Right renal pelvis (tissue), 4 donors: Measurements from ENCODE around the gene CAPS. TPM values are rescaled to one million over a fixed set of nuclear protein-coding genes. Genes with fewer than 3 reads are reported as not detected.
"Not testable (repeated sequence)": the region's sequence is repeated elsewhere in the genome, so short reads cannot be mapped to it uniquely, and the experiment has no call there.

Experiments
- DNase-seq, 4 donors: peaks; one replicate each; pipeline ENCODE4 v3.0.0-alpha.2; 2013; ENCODE audit warnings: low read depth in 4 of 4, low spot score in 3 of 4, missing footprints in 1 of 4
- polyA plus RNA-seq, 4 donors: library from polyadenylated mRNA; unstranded; fragments of 120-200 nt; gene quantifications; one replicate each; pipeline ENCODE4 v1.2.1, GENCODE V29; 2013; ENCODE audit not compliant: insufficient read length in 4 of 4

CAPS gene
- polyA plus RNA-seq, 4 donors = 23.3 to 44.2 (median 29.1) TPM

DNA sequence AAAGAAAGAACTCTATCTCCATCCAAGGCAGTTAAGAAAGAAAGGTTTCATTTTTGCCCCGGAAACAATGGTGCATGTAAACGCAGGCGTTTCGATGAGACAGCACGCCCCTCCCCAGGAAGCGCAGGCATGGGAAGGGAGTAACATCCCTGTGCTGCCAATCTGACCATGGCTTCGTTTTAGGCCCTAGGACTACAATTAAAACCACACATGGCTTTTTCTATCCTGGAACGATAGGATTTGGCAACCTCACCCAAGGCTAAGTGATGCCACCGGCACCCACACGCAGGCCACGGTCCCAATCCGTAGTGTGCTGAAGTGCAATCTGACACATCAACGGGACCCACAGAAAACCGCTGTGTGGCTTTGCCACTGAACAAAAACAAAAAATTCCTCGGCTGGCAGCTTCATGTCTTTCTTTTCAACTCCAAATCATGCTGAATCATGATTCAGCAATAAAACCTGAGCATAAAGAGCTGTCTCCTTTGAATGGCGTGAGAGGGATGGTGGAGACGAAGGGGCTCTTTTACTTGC is 39.7 kb downstream of the CAPS start:
- DNase-seq = no peak

DNA sequence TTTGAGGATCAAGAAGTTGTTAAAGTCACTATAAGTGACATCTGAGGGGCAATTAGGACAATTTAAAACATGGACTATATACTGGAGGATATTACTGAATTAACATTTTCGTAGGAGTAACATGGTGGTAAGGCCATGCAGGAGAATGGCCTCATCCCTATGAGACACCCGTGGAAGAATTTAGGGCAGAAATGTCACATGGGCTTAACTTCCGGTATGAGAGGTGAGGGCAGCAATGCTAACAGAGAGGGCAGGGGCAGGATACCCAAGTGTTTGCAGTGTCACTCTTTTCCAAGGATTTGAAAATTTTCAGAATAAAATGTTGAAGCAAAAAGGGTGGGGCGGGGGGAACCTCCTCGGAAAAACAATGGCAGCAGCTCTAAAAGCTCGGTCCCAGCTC is 40.2 kb downstream of the CAPS start:
- DNase-seq = no peak

DNA sequence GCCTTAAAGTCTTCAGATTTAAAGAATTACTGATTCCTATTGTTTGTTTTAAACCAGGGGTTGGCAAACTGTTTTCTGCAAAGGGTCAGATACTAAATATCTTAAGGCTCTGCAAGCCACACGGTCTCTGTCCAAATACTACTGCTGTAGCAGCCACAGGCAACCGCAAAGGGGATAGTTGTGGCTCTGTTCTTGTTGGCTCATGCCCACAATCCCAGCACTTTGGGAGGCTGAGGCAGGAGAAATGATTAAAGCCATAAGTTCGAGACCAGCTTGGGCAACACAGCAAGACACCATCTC is 41.5 kb downstream of the CAPS start:
- no peak for DNase-seq

DNA sequence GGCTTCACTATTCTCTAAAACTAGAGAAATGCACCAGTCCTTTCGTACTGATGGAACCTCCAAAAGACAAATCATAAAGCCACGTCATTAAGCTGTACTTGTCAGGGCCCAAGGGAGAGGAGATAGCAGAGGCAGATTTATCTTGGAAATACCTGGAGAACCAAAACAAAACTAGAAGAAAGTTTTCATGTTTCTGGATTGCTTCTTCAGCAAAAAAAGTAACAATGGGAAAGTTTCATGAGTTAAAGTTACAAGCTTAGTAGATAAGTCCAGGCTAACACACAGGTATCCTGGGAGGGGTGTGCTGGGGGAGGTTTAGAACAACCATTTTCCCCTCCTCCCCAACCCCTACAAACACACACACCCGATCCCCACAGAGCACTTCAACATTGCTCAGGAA is 42.3 kb downstream of the CAPS start:
- DNase-seq = no peak

DNA sequence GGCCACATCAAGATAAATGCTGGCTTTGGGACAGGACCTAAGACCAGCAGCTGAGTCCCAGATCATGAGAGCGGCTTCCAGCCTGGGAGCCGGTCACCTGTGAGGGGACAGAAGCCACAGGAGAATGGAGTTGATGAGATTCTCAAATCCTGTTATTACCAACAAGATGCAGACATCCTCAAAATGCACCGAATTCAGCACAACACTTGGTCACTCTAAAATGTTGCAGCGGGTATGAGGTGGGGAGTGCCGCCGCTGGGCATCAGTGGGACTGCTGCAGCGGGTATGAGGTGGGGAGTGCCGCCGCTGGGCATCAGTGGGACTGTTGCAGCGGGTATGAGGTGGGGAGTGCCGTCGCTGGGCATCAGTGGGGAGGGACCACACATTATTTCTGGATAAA is 42.7 kb downstream of the CAPS start:
- no peak for DNase-seq

DNA sequence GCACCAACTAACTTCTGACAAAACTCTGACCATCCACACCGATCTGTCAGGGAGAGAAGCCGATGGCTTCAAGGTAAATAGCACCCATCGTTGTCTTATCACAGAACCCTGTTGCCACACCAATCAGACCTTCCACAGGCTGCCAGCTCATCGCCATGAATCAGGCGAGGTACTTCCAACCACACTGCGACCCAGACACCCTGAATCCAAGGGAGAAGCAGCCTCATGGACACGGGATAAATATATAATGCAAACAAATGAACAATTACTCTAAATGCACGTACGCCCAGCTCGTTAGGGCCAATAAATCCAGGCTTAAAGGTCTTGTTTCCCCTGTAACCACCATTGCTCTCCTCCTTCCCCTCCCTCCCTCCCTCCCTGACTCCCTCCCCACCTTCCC is 43.1 kb downstream of the CAPS start:
- DNase-seq = no peak

DNA sequence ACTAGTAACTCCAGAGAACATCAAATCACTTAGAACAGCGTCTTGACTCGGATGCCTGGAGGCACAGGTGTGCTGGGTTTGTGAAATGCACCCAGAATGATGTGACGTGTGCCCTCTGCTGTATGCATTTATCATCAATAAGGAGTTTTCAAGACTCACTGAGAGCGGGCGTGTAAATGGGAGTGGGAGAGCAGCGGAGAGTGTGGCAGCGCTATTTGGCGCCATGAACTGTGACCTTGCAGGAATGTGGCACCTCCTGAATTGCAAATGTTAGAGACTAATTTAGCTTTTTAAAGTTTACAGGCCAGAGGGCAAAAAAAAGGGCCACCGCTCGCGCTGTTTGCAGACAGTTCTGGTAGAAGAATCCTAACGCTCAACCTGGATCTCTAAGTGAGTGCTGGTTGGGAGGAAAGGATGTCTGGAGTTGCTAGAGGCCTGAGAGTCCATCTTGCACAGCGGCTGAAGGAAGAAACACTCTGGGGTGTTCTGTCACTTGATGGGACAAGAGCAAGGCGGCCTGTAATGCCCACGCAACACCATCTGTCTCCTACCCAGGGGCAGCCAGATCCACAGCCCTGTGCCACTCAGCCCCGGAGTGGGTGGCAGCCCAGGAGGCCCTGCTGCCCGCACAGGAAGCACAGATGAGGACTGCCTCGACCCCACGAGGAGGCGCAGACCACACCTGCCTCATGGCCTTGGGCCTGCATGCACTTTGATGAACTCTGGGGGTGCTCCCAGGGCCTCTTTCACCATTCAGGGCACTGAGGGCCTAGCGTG is 44.2 kb downstream of the CAPS start:
- no peak for DNase-seq

DNA sequence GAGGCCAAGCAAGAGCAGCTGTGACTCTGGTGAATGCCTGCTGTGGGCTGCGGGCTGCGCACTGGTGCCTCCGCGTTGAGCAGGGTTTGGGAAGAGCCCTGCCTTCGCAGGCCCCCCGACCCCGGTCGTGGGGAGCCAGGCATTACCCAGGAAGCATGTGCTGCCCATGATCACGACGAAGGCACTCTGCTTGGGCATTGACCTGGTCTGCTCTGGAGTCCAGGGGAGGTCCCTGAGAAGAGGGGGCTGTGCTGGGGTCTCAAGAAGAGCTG is 44.7 kb downstream of the CAPS start:
- no peak for DNase-seq

DNA sequence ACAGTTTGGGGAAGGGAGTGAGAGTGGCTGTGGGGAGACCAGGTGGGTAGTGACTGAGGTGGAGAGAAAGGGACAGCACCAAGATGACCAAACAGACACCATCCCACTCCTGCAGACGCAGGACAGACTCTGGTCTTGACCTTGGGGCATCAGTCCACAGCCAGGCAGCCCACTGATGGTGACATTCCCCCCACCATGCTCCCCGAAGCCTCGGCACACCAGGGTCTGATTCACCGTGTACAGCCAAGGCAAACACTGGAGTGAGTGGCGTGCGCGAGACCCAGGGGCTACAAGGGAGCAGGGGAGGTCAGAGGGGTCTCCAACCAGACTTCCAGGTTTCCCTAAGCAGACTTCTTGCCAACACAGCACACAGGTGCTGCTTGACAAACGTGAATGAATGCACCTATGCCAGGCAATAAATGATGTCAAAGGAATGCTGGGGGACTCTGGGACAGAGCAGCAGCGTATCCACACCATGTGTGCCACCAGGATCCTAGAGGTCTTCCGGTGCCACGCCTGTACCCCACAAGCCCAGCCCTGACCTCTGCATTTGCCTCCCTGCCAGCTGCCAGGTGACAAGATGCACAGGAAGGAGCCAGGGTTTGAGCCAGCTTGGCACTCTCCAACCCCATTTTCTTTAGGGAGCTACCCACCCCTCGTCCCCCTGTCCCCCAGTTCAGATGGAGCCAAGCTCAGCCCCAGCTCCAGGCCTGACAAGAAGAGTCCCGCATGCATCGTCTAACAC is 45.4 kb downstream of the CAPS start:
- DNase-seq = no peak

DNA sequence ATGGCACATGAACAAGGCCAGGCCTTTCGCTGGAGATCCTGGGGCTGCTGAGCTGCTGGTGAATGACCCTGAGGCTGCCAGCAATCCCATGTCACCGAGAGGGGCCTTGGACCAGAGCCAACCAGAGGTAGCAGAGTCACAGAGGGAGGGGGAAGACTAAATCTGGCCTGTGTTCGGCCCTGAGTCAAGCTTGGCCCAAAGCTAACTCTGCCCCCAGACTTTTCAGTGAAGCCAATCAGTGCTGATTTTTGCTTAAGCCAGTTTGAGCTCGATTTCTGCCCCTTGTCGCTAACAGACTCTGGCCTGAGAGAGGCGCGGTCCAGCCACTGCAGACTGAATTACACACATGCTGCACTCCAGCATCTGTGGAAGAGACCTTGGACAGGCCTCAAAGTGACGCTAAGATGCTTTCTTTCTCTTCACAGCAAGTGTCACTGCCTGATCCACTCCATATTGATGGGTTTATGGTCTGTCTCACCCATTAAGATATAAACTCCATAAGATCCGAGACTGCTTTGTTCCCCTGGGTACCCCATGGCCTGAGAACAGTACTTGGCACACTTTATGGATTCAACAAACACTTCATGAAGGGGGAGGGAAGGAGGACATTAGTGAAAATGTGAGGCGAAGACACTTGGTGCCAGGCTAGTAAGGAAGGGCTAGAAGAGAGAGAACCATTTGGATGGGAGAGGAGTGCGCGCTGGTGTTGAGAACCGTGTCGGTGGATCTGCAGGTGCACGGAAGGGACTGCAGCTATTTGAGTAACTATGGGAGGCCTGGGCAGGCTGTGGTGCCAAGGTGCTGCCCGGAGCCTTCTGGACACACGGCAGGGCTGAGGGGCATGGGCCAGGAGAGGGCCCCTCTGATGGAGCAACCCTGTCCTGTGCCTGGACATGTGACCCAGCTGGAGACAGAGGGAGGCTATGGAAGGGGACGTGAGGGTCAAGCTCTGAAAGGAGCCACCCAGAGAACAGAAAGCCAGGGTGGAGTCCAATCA is 46.2 kb downstream of the CAPS start:
- no peak for DNase-seq

DNA sequence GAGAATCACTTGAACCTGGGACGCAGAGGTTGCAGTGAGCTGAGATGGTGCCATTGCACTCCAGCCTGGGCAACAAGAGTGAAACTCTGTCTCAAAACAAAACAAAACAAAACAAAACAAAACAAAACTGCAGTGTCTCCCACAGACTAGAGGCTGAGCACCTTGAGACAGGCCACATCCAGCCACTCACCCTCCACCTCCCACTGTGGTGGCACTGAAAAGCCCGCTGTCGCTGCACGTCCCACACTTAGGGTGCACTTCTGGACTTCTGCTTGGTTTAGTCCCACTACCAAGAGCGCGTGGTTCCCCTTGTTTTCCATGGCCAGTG is 47.6 kb downstream of the CAPS start:
- DNase-seq = not testable (repeated sequence)

DNA sequence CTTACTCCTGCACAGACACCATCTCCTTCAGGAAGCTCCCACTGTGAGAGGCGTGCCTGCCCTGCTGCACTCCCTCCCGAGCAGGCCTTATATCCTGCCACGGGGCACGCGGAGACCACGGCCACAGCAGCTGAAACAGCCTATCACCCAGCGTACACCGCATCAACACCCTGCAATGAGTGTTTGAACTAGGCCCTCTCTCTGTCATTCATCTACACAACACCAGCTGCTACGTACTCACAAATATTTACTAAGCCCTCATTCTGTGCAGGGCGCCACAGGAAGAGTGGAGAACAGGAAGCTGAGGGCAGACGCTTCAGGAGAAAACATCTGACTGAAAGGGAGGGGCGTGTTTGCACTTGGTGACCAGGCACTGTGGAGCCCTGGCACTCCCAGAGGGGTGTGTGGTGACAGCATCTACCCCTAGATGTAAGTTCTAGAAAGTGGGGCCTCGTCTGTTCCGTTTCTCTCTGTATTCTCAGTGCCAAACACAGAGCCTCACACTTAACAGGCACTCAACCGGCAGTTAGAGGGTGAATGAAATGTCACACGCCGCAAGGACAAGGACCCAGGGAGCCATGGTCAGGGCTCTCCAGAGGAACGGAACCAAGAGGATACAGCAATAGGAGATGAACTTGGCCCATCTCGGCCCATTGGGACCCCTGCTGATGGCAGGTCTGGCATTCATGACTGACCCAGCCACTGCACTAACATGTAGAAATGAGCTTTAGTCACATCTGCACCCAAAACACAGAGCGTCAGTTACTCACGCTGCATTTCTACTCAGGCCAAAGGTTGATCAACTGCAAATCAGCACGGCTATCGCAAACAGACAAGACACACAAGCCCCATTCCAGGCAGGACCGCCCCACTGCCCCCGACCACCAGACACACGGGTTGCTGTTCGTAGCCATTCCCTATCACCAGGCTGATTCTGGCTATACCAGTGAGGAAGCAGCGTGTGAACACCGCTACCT is 48.2 kb downstream of the CAPS start:
- DNase-seq = no peak

DNA sequence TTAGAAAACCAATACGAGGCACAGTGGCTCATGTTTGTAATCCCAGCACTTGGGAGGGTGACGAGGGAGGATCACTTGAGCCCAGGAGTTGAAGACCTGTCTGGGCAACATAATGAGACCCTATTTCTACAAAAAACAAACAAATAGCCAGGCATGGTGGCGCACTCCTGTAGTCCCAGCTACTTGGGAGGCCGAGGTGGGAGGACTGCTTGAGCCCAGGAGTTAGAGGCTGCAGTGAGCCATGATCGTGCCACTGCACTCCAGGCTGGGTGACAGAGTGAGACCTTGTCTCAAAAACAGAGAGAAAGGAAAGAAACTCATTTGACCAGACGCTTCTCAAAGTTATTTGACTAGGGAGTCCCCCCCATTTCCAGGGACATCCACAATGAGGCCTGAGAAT is 49.2 kb downstream of the CAPS start:
- not testable (repeated sequence) for DNase-seq

DNA sequence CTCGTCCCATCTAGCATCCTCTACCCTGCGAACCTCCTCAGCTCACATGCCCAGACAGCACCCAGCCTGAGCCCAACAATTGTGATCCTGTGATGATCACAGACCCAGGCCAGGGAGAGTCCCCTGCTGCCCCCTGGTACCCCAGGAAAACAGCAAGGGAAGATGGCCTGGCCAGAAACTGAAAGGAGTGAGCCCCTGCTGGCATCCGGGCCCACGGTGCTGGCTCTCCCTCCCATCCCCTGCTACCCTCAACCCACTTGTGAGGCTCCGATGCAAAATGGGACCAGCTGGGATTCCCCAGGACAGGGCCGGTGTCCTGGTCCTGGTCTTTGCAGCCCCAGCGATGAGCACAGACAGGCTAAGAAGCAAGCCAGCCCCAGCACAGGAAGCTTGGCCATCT is 49.8 kb downstream of the CAPS start:
- DNase-seq = no peak

DNA sequence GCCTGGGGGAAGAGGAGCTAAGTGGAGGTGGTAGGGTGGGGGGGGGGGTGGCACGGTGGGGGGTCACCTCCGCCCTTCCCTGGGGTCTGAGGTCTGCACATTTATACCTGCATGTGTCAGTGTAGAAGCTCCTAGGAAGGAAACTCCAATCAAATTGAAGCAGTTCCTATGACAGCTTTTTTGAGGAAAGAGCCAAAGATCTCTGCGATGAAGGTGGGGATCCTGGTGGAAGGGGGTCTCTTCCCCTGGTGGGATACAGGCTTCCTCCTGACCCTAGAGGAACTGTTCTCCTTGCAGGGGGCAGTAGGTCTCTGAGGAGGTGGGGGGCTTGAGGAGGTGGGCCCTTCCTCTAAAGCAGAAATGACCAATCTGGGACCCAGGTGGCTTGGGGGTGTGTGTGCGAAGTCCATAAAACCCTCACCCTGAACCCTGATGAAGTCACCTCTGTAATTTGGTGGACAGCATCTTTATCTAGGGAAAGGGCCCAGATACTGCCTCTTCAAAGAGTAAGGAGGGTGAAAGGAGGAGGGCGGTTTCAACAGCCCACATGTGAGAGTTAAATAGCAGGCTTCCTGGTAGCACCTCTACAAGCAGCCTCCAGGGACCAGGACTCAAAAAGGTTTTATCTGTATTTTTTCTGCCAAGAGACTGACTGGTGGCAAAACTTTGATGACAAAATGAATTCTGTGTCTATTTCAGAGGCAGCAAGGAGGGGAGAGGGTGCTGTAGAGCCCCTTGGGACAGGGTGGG is 50.9 kb downstream of the CAPS start:
- no peak for DNase-seq
